Neural crest cell (in vitro differentiated cells): ENCODE data around the gene FUT7. TPM values are rescaled to one million over a fixed set of nuclear protein-coding genes. Genes with fewer than 3 reads are reported as not detected.

Source experiments
- DNase-seq: peaks from one replicate; pipeline ENCODE4 v3.0.0; 2021; ENCODE audit warnings: low read depth, mixed read lengths, low spot score
- H3K27ac Mint-ChIP-seq: one replicate; pipeline ENCODE4 v1.8.0; 2021; ENCODE audit warnings: mild to moderate bottlenecking, mixed read lengths; ENCODE audit not compliant: unreplicated experiment
- H3K27me3 Mint-ChIP-seq: 2 replicates; pipeline ENCODE4 v1.8.0; 2021; ENCODE audit warnings: low read depth, mild to moderate bottlenecking, mixed read lengths
- H3K36me3 Mint-ChIP-seq: 2 replicates; pipeline ENCODE4 v1.8.0; 2021; ENCODE audit warnings: low read depth, mild to moderate bottlenecking, mixed read lengths
- H3K4me1 Mint-ChIP-seq: 2 replicates; pipeline ENCODE4 v1.8.0; 2021; ENCODE audit warnings: mixed read lengths
- H3K4me3 Mint-ChIP-seq: one replicate; pipeline ENCODE4 v1.8.0; 2021; ENCODE audit warnings: mild to moderate bottlenecking, mixed read lengths
- H3K9me3 Mint-ChIP-seq: 2 replicates; pipeline ENCODE4 v1.8.0; 2021; ENCODE audit warnings: mixed read lengths
- total RNA-seq: library from RNA; stranded (reverse); gene quantifications from 2 replicates; pipeline ENCODE4 v1.2.1, GENCODE V29; 2021
- TF ChIP-seq, protein P1 (sequence below): fragments of 200-600 bp; sonication (generic); conservative IDR thresholded peaks from 2 replicates; pipeline ENCODE4 v1.5.0; 2021; ENCODE audit warnings: antibody characterized with exemption, mild to moderate bottlenecking

FUT7 gene
- total RNA-seq, 1 donor from 2014 or later: not detected

DNA sequence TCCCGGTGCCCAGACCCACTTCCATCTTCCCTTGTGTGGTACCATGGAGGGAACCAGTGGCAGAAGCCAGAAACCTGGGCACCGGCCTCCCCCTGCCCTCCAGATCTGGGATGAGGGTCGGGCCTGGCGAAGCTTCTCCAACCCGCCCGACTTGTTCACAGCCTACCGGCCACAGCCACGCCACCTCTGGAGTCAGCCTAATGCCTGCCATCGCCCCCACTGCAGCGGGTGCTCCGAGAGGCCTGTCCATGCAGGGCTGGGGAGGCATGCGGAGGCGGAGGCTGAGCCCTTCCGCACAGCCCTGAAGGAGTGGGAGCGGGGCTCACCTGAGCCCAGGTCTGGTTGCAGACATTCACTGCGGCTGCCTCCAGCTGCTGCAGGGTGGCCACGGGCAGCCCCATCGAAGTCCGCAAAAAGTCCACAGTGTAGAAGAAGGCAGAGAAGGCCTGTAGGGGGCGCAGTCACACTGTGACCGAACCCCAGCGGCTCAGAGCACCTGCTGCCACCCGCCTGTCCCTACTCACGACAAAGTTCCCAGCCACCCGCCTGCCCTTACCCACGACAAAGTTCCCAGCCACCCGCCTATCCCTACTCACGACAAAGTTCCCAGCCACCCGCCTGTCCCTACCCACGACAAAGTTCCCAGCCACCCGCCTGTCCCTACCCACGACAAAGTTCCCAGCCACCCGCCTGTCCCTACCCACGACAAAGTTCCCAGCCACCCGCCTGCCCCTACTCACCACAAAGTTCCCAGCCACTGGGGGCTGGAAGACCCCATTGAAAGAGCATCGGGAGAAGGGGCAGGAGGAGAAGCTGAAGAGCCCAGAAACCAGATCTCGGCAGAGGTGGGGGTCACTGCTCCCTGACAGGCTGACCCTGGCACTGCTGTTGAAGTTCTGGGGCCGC is 17.9 kb upstream of the FUT7 start:
- TF ChIP-seq, protein P1, sequence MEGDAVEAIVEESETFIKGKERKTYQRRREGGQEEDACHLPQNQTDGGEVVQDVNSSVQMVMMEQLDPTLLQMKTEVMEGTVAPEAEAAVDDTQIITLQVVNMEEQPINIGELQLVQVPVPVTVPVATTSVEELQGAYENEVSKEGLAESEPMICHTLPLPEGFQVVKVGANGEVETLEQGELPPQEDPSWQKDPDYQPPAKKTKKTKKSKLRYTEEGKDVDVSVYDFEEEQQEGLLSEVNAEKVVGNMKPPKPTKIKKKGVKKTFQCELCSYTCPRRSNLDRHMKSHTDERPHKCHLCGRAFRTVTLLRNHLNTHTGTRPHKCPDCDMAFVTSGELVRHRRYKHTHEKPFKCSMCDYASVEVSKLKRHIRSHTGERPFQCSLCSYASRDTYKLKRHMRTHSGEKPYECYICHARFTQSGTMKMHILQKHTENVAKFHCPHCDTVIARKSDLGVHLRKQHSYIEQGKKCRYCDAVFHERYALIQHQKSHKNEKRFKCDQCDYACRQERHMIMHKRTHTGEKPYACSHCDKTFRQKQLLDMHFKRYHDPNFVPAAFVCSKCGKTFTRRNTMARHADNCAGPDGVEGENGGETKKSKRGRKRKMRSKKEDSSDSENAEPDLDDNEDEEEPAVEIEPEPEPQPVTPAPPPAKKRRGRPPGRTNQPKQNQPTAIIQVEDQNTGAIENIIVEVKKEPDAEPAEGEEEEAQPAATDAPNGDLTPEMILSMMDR: peak; percentile 69
- H3K27me3 Mint-ChIP-seq: peaks cover 75% of the 10 kb centered on the region
- H3K4me3 Mint-ChIP-seq: peak overlapping the region; percentile 51
- no peak overlapping the region for H3K27ac Mint-ChIP-seq
- no peaks in the 10 kb centered on the region for H3K9me3 Mint-ChIP-seq
- H3K4me1 Mint-ChIP-seq: peaks cover 3% of the 10 kb centered on the region
- H3K36me3 Mint-ChIP-seq: no peaks in the 10 kb centered on the region
- peak; percentile 73 for DNase-seq

DNA sequence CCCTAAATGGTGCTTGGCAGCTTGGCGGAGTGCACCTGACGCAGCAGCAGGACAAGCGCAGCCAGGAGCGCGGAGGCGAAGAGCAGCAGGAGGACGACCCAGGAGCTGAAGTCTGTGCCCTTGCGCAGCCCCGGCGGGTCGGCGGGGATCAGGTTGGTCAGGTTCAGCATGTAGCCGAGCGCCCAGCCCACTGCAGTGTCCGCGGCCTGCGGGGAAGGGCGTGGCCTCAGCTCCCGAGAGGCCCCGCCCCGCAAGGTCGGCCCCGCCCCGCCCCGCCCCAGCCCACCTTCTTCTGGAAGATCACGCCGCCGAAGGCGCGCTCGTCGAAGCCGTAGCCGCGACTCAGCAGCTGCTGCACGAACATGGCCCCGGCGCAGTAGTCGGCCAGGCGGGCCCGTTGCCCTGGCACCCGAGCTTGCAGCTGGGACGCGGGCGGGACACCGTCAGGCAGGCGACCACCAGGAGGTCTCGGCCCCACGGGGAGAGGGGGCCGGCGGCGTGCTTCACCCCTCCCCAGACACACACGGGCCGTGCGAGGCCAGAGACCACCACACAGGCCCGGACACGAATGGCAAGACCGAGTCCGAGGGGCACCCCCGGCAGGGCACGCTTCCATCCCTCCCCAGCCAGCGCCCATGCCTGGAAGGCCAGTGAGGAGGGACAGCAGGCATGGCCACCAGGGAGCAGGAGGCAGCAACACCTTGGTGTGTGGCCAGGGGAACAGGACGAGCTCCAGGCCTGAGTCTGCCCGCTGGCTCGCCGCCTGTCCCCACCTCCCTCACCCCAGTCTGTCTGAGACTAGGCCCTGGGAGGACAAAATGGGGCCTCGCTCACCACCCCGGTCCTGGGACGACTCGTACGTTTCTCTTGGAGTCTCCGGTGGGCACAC is 17.0 kb upstream of the FUT7 start:
- Mint-ChIP-seq H3K9me3 (no peaks in the 10 kb centered on the region), H3K27ac (no peak overlapping the region), H3K27me3 (peaks cover 71% of the 10 kb centered on the region), H3K4me3 (no peak overlapping the region), H3K4me1 (peaks cover 4% of the 10 kb centered on the region), H3K36me3 (no peaks in the 10 kb centered on the region)
- DNase-seq: no peak
- TF ChIP-seq, protein P1: no peak

DNA sequence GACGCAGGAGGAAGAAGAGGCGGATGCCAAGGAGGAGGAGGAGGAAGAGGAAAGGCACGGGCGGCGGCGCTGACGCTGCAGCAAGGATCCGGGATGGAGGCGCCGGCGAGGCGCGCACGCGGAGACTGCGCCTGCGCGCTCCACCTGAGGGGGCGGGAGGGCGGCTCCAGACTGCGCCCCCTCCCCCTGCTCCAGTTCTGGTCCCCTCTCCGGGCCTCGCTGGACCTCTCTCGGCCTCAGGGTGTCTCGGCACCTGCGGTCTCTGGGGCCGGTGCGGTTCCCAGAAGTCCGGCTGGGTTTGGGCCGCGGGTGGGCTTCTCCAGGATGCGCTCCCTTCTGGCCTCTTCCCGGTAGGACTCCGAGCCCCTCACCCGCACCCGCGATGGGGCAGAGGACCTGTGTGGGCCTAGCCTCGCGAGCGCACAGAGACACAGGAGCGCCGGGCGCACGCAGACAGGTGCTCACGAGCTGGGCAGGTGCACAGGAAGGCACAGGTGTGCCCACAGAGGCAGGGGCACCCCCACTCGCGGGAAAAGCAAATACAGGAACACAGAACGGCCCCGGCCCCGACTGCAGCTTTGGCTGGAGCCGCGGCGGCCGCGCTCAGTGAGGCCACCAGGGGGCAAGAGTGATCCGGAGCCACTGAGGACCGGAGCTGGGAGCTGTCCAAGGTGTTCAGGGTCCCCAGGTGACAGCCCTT is 14.3 kb upstream of the FUT7 start, which contains the start of gene NPDC1:
TSS of gene NPDC1 (minus strand) at position 90 of the 700 bp plus-strand sequence. CDS start 188 bp downstream, outside the sequence.
- H3K4me1 Mint-ChIP-seq: peaks cover 4% of the 10 kb centered on the region
- TF ChIP-seq, protein P1: peak; percentile 88
- no peaks in the 10 kb centered on the region for H3K9me3 Mint-ChIP-seq
- peak; percentile 90 for DNase-seq
- peaks cover 53% of the 10 kb centered on the region for H3K27me3 Mint-ChIP-seq
- H3K27ac Mint-ChIP-seq: no peak within 1 kb of the TSS
- peak within 1 kb of the TSS; percentile 86 for H3K4me3 Mint-ChIP-seq
- no peaks in the 10 kb centered on the region for H3K36me3 Mint-ChIP-seq

DNA sequence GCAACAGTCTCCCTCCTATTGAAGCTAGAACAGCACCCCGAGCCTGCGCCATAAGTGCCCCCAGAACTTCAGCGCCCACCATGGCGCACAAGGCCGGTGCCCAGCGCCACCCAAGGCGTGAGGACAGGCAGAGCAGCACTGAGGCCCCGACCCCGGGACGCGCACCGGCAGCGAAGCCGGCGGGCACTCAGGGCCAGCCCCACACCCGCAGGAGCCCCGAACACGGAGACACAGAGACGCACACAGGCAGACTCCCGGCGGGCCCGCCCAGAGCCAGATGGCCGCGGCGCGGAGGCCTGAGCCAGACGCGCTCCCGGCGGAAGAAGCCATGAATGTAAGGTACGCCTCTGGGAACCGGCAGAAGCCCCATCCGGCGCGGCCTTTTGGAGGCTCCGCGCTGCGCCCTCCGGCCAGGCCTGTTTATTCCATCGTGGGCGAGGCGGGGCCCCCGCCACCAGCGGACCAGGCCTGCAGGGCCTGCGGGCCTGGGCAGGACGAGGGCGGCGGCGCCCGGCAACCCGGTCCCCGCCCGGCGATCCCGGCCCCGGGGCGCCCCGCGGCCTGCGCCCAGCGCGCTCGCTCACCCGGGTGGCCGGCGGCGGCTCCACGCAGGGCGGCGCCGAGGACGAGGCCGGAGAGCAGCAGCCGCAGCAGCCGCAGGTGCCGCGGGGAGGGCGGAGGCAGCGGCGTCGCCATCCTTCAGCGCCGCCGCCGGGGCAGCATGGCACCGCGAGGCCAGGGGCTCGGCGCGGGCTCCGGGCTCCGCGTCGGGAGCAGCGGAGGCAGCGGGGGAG is 13.6 kb upstream of the FUT7 start:
- Mint-ChIP-seq H3K4me1 (peaks cover 4% of the 10 kb centered on the region), H3K4me3 (peak overlapping the region; percentile 86), H3K36me3 (no peaks in the 10 kb centered on the region), H3K27ac (no peak overlapping the region), H3K27me3 (peaks cover 47% of the 10 kb centered on the region), H3K9me3 (no peaks in the 10 kb centered on the region)
- TF ChIP-seq, protein P1: no peak
- DNase-seq: no peak
